Neural cell (in vitro differentiated cells): ENCODE data around the gene LDB3.

Source experiments
- CTCF ChIP-seq: fragments of 450-650 bp; IDR thresholded peaks from 2 replicates; pipeline ENCODE4 v1.5.1; 2014; ENCODE audit warnings: antibody characterized with exemption, mild to moderate bottlenecking, moderate library complexity; ENCODE audit not compliant: poor library complexity, severe bottlenecking
- POLR2AphosphoS5 ChIP-seq: IDR thresholded peaks from 2 replicates; pipeline ENCODE4 v1.6.1; 2012
- TAF1 ChIP-seq: IDR thresholded peaks from 2 replicates; pipeline ENCODE4 v1.6.1; 2012; ENCODE audit warnings: low read depth

GRCh38 chr10:86659161-86659691 lies 9.1 kb upstream of the LDB3 start:
- TF ChIP-seq CTCF (no peak), TAF1 (no peak), POLR2AphosphoS5 (no peak)
